PC-9 (cell line): ENCODE data around the gene SLC8A1. TPM values are rescaled to one million over a fixed set of nuclear protein-coding genes. Genes with fewer than 3 reads are reported as not detected.

Source experiments
- BruUV-seq: library from RNA; stranded (reverse); fragments of 400-500 nt; replicated peaks from 2 replicates; lab custom pipeline; 2021; lab: Mats Ljungman, UMichigan
- CTCF ChIA-PET: fragments of 300-600 bp; sonication (Branson Sonifier 250); formaldehyde crosslinking; loops from one replicate; lab custom pipeline; 2022; ENCODE audit warnings: antibody characterized with exemption; lab: Charles Lee
- POLR2A ChIA-PET: fragments of 300-600 bp; sonication (Branson Sonifier 250); formaldehyde crosslinking; loops from one replicate; lab custom pipeline; 2022; ENCODE audit warnings: antibody characterized with exemption; ENCODE audit not compliant: unreplicated experiment; lab: Charles Lee
- DNase-seq, 2 experiments: peaks; one replicate each; pipeline versions ENCODE4 v3.0.0 to v3.0.0-alpha.2; 2015 to 2022; ENCODE audit warnings: mixed read lengths in 1 of 2
- H2AFZ ChIP-seq: fragments of 200-600 bp; sonication (generic); 2 replicates; pipeline ENCODE4 v1.8.1; 2017; ENCODE audit warnings: antibody characterized with exemption
- H3F3A ChIP-seq: fragments of 200-600 bp; sonication (generic); 2 replicates; pipeline ENCODE4 v1.8.1; 2017; ENCODE audit warnings: antibody characterized with exemption, mild to moderate bottlenecking, low read depth; ENCODE audit not compliant: insufficient read depth
- H3K27ac ChIP-seq: fragments of 200-600 bp; sonication (generic); 2 replicates; pipeline ENCODE4 v1.6.1; 2016; ENCODE audit warnings: mixed run types
- H3K27me3 ChIP-seq: fragments of 200-600 bp; sonication (generic); 2 replicates; pipeline ENCODE4 v1.6.1; 2016; ENCODE audit warnings: low read depth, mixed run types; ENCODE audit not compliant: insufficient read depth
- H3K36me3 ChIP-seq: fragments of 200-600 bp; sonication (generic); 2 replicates; pipeline ENCODE4 v1.6.1; 2016; ENCODE audit warnings: low read depth, mixed run types
- H3K4me1 ChIP-seq: fragments of 200-600 bp; sonication (generic); replicated peaks from 2 replicates; pipeline ENCODE4 v1.6.1; 2016; ENCODE audit warnings: mixed run types; ENCODE audit not compliant: insufficient read depth
- H3K4me2 ChIP-seq: fragments of 200-600 bp; sonication (generic); 2 replicates; pipeline ENCODE4 v1.6.1; 2017; ENCODE audit warnings: mixed run types
- H3K4me3 ChIP-seq: fragments of 200-600 bp; sonication (generic); 2 replicates; pipeline ENCODE4 v1.6.1; 2016; ENCODE audit warnings: mixed run types
- H3K79me2 ChIP-seq: fragments of 200-600 bp; sonication (generic); 2 replicates; pipeline ENCODE4 v1.6.1; 2017; ENCODE audit warnings: low read depth, mixed run types
- H3K9me2 ChIP-seq: fragments of 200-600 bp; sonication (generic); 2 replicates; pipeline ENCODE4 v1.8.1; 2017; ENCODE audit warnings: mild to moderate bottlenecking; ENCODE audit not compliant: insufficient read depth
- H3K9me3 ChIP-seq: fragments of 200-600 bp; sonication (generic); 2 replicates; pipeline ENCODE4 v1.8.1; 2016; ENCODE audit warnings: low read depth; ENCODE audit not compliant: insufficient read depth
- H4K20me1 ChIP-seq: fragments of 200-600 bp; sonication (generic); 2 replicates; pipeline ENCODE4 v1.8.1; 2017; ENCODE audit not compliant: insufficient read depth
- CTCF ChIP-seq: fragments of 200-600 bp; sonication (generic); conservative IDR thresholded peaks from 2 replicates; pipeline ENCODE4 v1.6.1; 2017; ENCODE audit warnings: mixed run types, antibody characterized with exemption, mild to moderate bottlenecking, moderate library complexity
- EZH2 ChIP-seq: fragments of 200-600 bp; sonication (generic); IDR thresholded peaks from 2 replicates; pipeline ENCODE4 v1.8.0; 2017; ENCODE audit warnings: antibody characterized with exemption, low read depth
- intact Hi-C: fragments of 100-400 bp; cut with micrococcal nuclease; formaldehyde crosslinking; loops from one replicate; pipeline ENCODE4 v1.10.0; 2022; ENCODE audit not compliant: unreplicated experiment
- total RNA-seq: library from RNA; stranded (reverse); gene quantifications from 2 replicates; pipeline ENCODE4 v1.2.3, GENCODE V29; 2021

The SLC8A1 gene
- total RNA-seq, 1 experiment from 2014 or later = 13.5 TPM

- CTCF ChIA-PET = no interaction called here
- intact Hi-C loops = no loop called here
- no peak for DNase-seq
Observed at GRCh38 chr2:40303746-40304145, 148.1 kb downstream of the SLC8A1 start.

GRCh38 chr2:40302751-40303325 is 149.1 kb downstream of the SLC8A1 start:
- H4K20me1 ChIP-seq = no peaks in the 10 kb centered on the region
- H3K27me3 ChIP-seq = no peaks in the 10 kb centered on the region
- no peaks in the 10 kb centered on the region for H3K79me2 ChIP-seq
- H3K36me3 ChIP-seq = no peaks in the 10 kb centered on the region
- H2AFZ ChIP-seq = no peak overlapping the region
- no peak overlapping the region for H3K4me3 ChIP-seq
- BruUV-seq = no TSS peak
- H3K4me1 ChIP-seq = no peaks in the 10 kb centered on the region
- no peaks in the 10 kb centered on the region for H3F3A ChIP-seq
- TF ChIP-seq CTCF = no peak
- TF ChIP-seq EZH2 = no peak
- H3K9me3 ChIP-seq = no peaks in the 10 kb centered on the region
- DNase-seq = no peak
- ChIA-PET POLR2A (no interaction called here), CTCF (no interaction called here)
- H3K4me2 ChIP-seq = no peak overlapping the region
- no peaks in the 10 kb centered on the region for H3K9me2 ChIP-seq
- no peak overlapping the region for H3K27ac ChIP-seq
- intact Hi-C loops = no loop called here

More at GRCh38 chr2:40303746-40304145, 148.1 kb downstream of the SLC8A1 start:
- Histone ChIP-seq H2AFZ (no peak overlapping the region), H3K27ac (no peak overlapping the region), H3K79me2 (no peaks in the 10 kb centered on the region), H3K36me3 (no peaks in the 10 kb centered on the region), H3K4me2 (no peak overlapping the region), H3K9me3 (no peaks in the 10 kb centered on the region), H4K20me1 (no peaks in the 10 kb centered on the region), H3K4me3 (no peak overlapping the region), H3K4me1 (no peaks in the 10 kb centered on the region), H3K27me3 (no peaks in the 10 kb centered on the region), H3K9me2 (no peaks in the 10 kb centered on the region), H3F3A (no peaks in the 10 kb centered on the region)
- POLR2A ChIA-PET = no interaction called here
- TF ChIP-seq EZH2 = no peak
- TF ChIP-seq CTCF = no peak
- BruUV-seq = no TSS peak

- H3K36me3 ChIP-seq = no peaks in the 10 kb centered on the region
- H3K9me3 ChIP-seq = no peaks in the 10 kb centered on the region
- DNase-seq = no peak
- H3K9me2 ChIP-seq = no peaks in the 10 kb centered on the region
- BruUV-seq = no TSS peak
- ChIA-PET CTCF (no interaction called here), POLR2A (no interaction called here)
- H3K4me2 ChIP-seq = no peak overlapping the region
- intact Hi-C loops = no loop called here
- H3K4me3 ChIP-seq = no peak overlapping the region
- H3K27ac ChIP-seq = no peak overlapping the region
- no peaks in the 10 kb centered on the region for H3K4me1 ChIP-seq
- no peaks in the 10 kb centered on the region for H3F3A ChIP-seq
- H3K79me2 ChIP-seq = no peaks in the 10 kb centered on the region
- no peaks in the 10 kb centered on the region for H3K27me3 ChIP-seq
- TF ChIP-seq CTCF = no peak
- no peak for TF ChIP-seq EZH2
- no peak overlapping the region for H2AFZ ChIP-seq
- no peaks in the 10 kb centered on the region for H4K20me1 ChIP-seq
Observed at GRCh38 chr2:40300391-40300790, 151.5 kb downstream of the SLC8A1 start.
